Fibroblast of the aortic adventitia (primary cell): Measurements from ENCODE around the gene OVCA2. TPM values are rescaled to one million over a fixed set of nuclear protein-coding genes. Genes with fewer than 3 reads are reported as not detected.

ENCODE experiments used
- DNase-seq: peaks from one replicate; pipeline ENCODE4 v3.0.0-alpha.2; 2010; ENCODE audit warnings: low read depth
- H3K4me3 ChIP-seq: 2 replicates; pipeline ENCODE4 v1.5.1; 2011; ENCODE audit warnings: low read depth, mild to moderate bottlenecking, control low read depth, low read length, moderate library complexity
- CTCF ChIP-seq: IDR thresholded peaks from 2 replicates; pipeline ENCODE4 v1.5.1; 2011; ENCODE audit warnings: mild to moderate bottlenecking, low read length, control low read depth, inconsistent platforms; ENCODE audit not compliant: insufficient read depth
- total RNA-seq: library from RNA; depleted of rRNA; stranded (reverse); fragments of >200 nt; gene quantifications from 2 replicates; pipeline ENCODE4 v1.2.3, GENCODE V29; 2012; ENCODE audit warnings: low replicate concordance

OVCA2 gene
- total RNA-seq, 1 donor: 38.8 TPM

- peak overlapping the region; percentile 73 for H3K4me3 ChIP-seq
- TF ChIP-seq CTCF: no peak
- DNase-seq: peak; percentile 78
These were observed 7.8 kb downstream of the OVCA2 start for GRCh38 chr17:2049333-2050299.

- TF ChIP-seq CTCF: no peak
- no peak for DNase-seq
- H3K4me3 ChIP-seq: peak overlapping the region; percentile 63
These were observed 8.7 kb downstream of the OVCA2 start for GRCh38 chr17:2050300-2051060.

GRCh38 chr17:2051061-2051932 lies 9.5 kb downstream of the OVCA2 start:
- DNase-seq: no peak
- TF ChIP-seq CTCF: no peak
- no peak overlapping the region for H3K4me3 ChIP-seq

- H3K4me3 ChIP-seq: no peak overlapping the region
- no peak for TF ChIP-seq CTCF
- DNase-seq: no peak
These were observed 10.2 kb downstream of the OVCA2 start for GRCh38 chr17:2051933-2052559.

- H3K4me3 ChIP-seq: peak overlapping the region; percentile 60
- TF ChIP-seq CTCF: peak; percentile 57
- DNase-seq: peak; percentile 64
These were observed 11.8 kb downstream of the OVCA2 start for GRCh38 chr17:2053380-2054261.

- TF ChIP-seq CTCF: no peak
- no peak for DNase-seq
- H3K4me3 ChIP-seq: peak overlapping the region; percentile 60
These were observed 12.4 kb downstream of the OVCA2 start for GRCh38 chr17:2054262-2054511.
